Kidney (tissue), 14 donors: ENCODE results near the gene MEGF9. TPM values are rescaled to one million over a fixed set of nuclear protein-coding genes. Genes with fewer than 3 reads are reported as not detected.

Experiments used
- DNase-seq, 5 donors: peaks; one replicate each; pipeline ENCODE4 v3.0.0-alpha.2; 2013 to 2020
- FAIRE-seq: peaks from 2 replicates; lab custom pipeline; 2012; peaks lifted over from hg19 to GRCh38; lab: Jason Lieb, UNC
- H3K27ac ChIP-seq, 2 donors: one replicate each; pipeline ENCODE4 v1.7.0; 2013; ENCODE audit warnings: low read depth in 2 of 2, low read length in 2 of 2, inconsistent platforms in 1 of 2
- H3K27me3 ChIP-seq: one replicate; pipeline ENCODE4 v1.7.1; 2013; ENCODE audit warnings: low read length, inconsistent platforms; ENCODE audit not compliant: control insufficient read depth, insufficient read depth
- H3K36me3 ChIP-seq, 3 donors: one replicate each; pipeline versions ENCODE4 v1.7.0 to v1.7.1; 2013; ENCODE audit warnings: low read length in 3 of 3, control low read depth in 1 of 3, inconsistent platforms in 1 of 3; ENCODE audit not compliant: insufficient read depth in 3 of 3, control insufficient read depth in 2 of 3
- H3K4me1 ChIP-seq, 3 donors: one replicate each; pipeline versions ENCODE4 v1.7.0 to v1.7.1; 2013; ENCODE audit warnings: low read length in 3 of 3, inconsistent platforms in 1 of 3, low read depth in 1 of 3; ENCODE audit not compliant: control insufficient read depth in 2 of 3, insufficient read depth in 2 of 3
- H3K4me3 ChIP-seq, 3 donors: one replicate each; pipeline versions ENCODE4 v1.7.0 to v1.8.1; 2013; ENCODE audit warnings: low read length in 3 of 3, control low read depth in 1 of 3, inconsistent platforms in 1 of 3
- H3K9ac ChIP-seq, 3 donors: one replicate each; pipeline versions ENCODE4 v1.7.0 to v1.7.1; 2013; ENCODE audit warnings: low read length in 3 of 3, control low read depth in 1 of 3, inconsistent platforms in 1 of 3
- H3K9me3 ChIP-seq, 3 donors: one replicate each; pipeline versions ENCODE4 v1.7.0 to v1.7.1; 2013; ENCODE audit warnings: low read length in 3 of 3, control low read depth in 1 of 3, inconsistent platforms in 1 of 3; ENCODE audit not compliant: control insufficient read depth in 2 of 3, insufficient read depth in 1 of 3
- intact Hi-C: fragments of 100-400 bp; cut with DNase I; formaldehyde crosslinking; loops from one replicate; pipeline ENCODE4 v1.11.1; 2022
- polyA plus RNA-seq: library from polyadenylated mRNA; stranded (reverse); fragments of 350-450 nt; fragmentation: Illumina TruSeq; extraction: RNeasy Lipid Tissue Mini Kit (QIAGEN cat#74804); gene quantifications from one replicate; pipeline ENCODE4 v1.2.3, GENCODE V29; 2014; ENCODE audit warnings: low read depth, low replicate concordance; ENCODE audit not compliant: insufficient read depth
- total RNA-seq: library from RNA; stranded (reverse); fragmentation: NEBNext Ultra II Directional; extraction: Animal tissue kit (Norgen Biotek cat#: 25700); gene quantifications from one replicate; pipeline ENCODE4 v1.2.1, GENCODE V29; 2021
- TF ChIP-seq, protein P1 (sequence below): IDR thresholded peaks from 3 replicates; pipeline ENCODE4 v1.5.1; 2012; ENCODE audit warnings: mild to moderate bottlenecking, moderate library complexity, borderline replicate concordance; ENCODE audit not compliant: insufficient read depth; ENCODE audit errors: extremely low read depth
- donor health status: control.
- donor health status: control.
- donor health status: control.
- donor health status: control.
- donor health status: control.
- donor health status: DM: yes; HTN: yes; CAD: no.
- donor health status: Normal renal cell carcinoma (clear cell type).

The MEGF9 gene
- total and polyA plus RNA-seq, 2 donors from 2014 or later, result 12.4 to 20.4 TPM

DNA sequence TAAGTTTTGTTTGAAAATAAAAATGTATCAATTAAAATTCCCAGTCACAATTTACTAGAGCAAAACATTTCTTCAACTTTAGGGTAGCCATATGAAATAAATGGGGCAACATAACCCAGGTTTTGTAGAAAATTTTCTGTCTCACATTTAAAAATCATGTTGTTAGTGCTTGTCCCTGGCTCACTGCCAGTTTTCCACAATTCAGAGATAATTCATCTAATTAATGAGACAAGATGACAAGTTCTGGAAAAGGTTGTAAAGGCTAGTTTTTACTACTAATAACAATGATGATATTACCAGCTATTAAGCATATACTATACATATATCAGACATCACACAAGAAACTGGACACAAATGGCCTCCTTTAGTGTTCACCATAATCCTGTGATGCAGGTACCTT, 45.9 kb downstream of the MEGF9 start:
- peaks cover 0 to 13% (median 4%) of the 10 kb centered on the region in 3 donors for H3K4me1 ChIP-seq
- no peak overlapping the region for H3K9ac ChIP-seq
- intact Hi-C loops, result no loop called here
- no peaks in the 10 kb centered on the region for H3K27me3 ChIP-seq
- no peak overlapping the region for H3K27ac ChIP-seq
- TF ChIP-seq, protein P1, sequence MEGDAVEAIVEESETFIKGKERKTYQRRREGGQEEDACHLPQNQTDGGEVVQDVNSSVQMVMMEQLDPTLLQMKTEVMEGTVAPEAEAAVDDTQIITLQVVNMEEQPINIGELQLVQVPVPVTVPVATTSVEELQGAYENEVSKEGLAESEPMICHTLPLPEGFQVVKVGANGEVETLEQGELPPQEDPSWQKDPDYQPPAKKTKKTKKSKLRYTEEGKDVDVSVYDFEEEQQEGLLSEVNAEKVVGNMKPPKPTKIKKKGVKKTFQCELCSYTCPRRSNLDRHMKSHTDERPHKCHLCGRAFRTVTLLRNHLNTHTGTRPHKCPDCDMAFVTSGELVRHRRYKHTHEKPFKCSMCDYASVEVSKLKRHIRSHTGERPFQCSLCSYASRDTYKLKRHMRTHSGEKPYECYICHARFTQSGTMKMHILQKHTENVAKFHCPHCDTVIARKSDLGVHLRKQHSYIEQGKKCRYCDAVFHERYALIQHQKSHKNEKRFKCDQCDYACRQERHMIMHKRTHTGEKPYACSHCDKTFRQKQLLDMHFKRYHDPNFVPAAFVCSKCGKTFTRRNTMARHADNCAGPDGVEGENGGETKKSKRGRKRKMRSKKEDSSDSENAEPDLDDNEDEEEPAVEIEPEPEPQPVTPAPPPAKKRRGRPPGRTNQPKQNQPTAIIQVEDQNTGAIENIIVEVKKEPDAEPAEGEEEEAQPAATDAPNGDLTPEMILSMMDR, result no peak
- no peak for FAIRE-seq
- no peaks in the 10 kb centered on the region for H3K36me3 ChIP-seq
- DNase-seq, result peak in 1 of 5 donors; percentile 13
- H3K9me3 ChIP-seq, result no peaks in the 10 kb centered on the region
- no peak overlapping the region for H3K4me3 ChIP-seq

GRCh38 chr9:120663950-120664349, 50.3 kb downstream of the MEGF9 start:
- FAIRE-seq (no peak), DNase-seq (no peak)
- Histone ChIP-seq H3K27me3 (no peaks in the 10 kb centered on the region), H3K4me3 (no peak overlapping the region), H3K27ac (no peak overlapping the region), H3K9me3 (no peaks in the 10 kb centered on the region), H3K36me3 (no peaks in the 10 kb centered on the region), H3K4me1 (peaks cover 0 to 9% (median 4%) of the 10 kb centered on the region in 3 donors), H3K9ac (no peak overlapping the region)
- TF ChIP-seq, protein P1, result no peak
- intact Hi-C loops, result no loop called here

DNA sequence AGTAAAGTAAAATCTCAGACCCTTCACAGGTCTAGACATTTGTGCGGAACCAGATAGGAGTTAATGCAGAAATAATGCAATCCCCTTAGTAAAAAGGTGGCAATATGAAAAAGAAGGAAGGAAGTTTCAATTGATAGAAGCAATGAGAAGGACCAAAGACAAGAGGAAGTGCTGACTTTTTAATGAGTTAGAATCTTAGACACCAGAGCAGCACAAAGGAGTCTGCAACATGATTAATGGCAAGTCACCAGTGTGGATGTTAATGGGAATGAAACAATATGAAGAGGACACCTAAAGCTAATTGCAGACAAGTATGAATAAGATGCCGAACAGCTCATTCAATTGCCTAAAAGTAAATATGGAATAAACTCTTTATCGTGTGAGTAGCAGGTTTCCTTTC, 50.9 kb downstream of the MEGF9 start:
- TF ChIP-seq, protein P1, result no peak
- no peak overlapping the region for H3K27ac ChIP-seq
- intact Hi-C loops, result no loop called here
- H3K4me1 ChIP-seq, result peaks cover 0 to 5% (median under 1%) of the 10 kb centered on the region in 3 donors
- no peaks in the 10 kb centered on the region for H3K9me3 ChIP-seq
- H3K9ac ChIP-seq, result no peak overlapping the region
- H3K4me3 ChIP-seq, result no peak overlapping the region
- H3K27me3 ChIP-seq, result no peaks in the 10 kb centered on the region
- H3K36me3 ChIP-seq, result no peaks in the 10 kb centered on the region
- peak in 2 of 5 donors; percentile 22 to 23 for DNase-seq
- FAIRE-seq, result no peak

- H3K9me3 ChIP-seq, result no peaks in the 10 kb centered on the region
- no peak for DNase-seq
- H3K27ac ChIP-seq, result no peak overlapping the region
- H3K27me3 ChIP-seq, result no peaks in the 10 kb centered on the region
- H3K36me3 ChIP-seq, result no peaks in the 10 kb centered on the region
- TF ChIP-seq, protein P1, result no peak
- no peak overlapping the region for H3K9ac ChIP-seq
- no peak for FAIRE-seq
- intact Hi-C loops, result no loop called here
- peaks cover 0 to 5% (median 0%) of the 10 kb centered on the region in 3 donors for H3K4me1 ChIP-seq
- H3K4me3 ChIP-seq, result no peak overlapping the region
These were observed 51.8 kb downstream of the MEGF9 start for GRCh38 chr9:120662513-120662912.
